Measurements from ENCODE around the gene EFTUD2. TPM values are rescaled to one million over a fixed set of nuclear protein-coding genes. Genes with fewer than 3 reads are reported as not detected.

Gene EFTUD2
- total and polyA plus RNA-seq, 9 of the 15 experiments (the other 6 are each of a cell fraction or from before 2014, with no cell fraction given) = 65.8 to 362 (median 218) TPM

GRCh38 chr17:44899074-44899782, at the start of gene EFTUD2 (continued):
- TF ChIP-seq ZBTB49 (CRISPR knock-in tag; IDR thresholded peaks at IDR 0.05; ENCODE audit: borderline replicate concordance) = no peak
- peak; percentile 93 for TF ChIP-seq POLR2G (IDR thresholded peaks at IDR 0.05; ENCODE audit: low read depth, low read length)
- no peak for TF ChIP-seq BDP1 (IDR thresholded peaks at IDR 0.05; ENCODE audit: insufficient read depth, insufficient read length)
- TF ChIP-seq HDAC2 (IDR thresholded peaks at IDR 0.05) = peak; percentile 84; the same call in 1 of the 2 replicates
- TF ChIP-seq EP300 (IDR thresholded peaks at IDR 0.05; ENCODE audit: low read length) = peak; percentile 55; the same call in 1 of the 2 replicates
- peak; percentile 77 for TF ChIP-seq NEUROD1 (IDR thresholded peaks at IDR 0.05; ENCODE audit: borderline replicate concordance, low read depth, low read length, partially characterized antibody)
- no peak for TF ChIP-seq GABPB2 (CRISPR knock-in tag; conservative IDR thresholded peaks at IDR 0.05)
- no peak for TF ChIP-seq ZNF318 (IDR thresholded peaks at IDR 0.05; ENCODE audit: borderline replicate concordance in 1 of 2, low read depth in 1 of 2)
- 0 out of 2 replicates have a peak, but pooled peaks have one; percentile 15 for TF ChIP-seq ZEB2 (IDR thresholded peaks at IDR 0.05)
- no peak for TF ChIP-seq KDM1A (IDR thresholded peaks at IDR 0.05)
- no peak for TF ChIP-seq HDAC3 (IDR thresholded peaks at IDR 0.05; ENCODE audit: borderline replicate concordance, partially characterized antibody)
- no peak for TF ChIP-seq ZNF224 (CRISPR knock-in tag; IDR thresholded peaks at IDR 0.05)
- TF ChIP-seq RBM34 (IDR thresholded peaks at IDR 0.05; ENCODE audit: borderline replicate concordance, insufficient read depth, low read length) = no peak
- no peak for TF ChIP-seq ZNF217 (CRISPR knock-in tag; IDR thresholded peaks at IDR 0.05)
- TF ChIP-seq MTA1 (IDR thresholded peaks at IDR 0.05; ENCODE audit: borderline replicate concordance) = peak; percentile 100
- TF ChIP-seq MED1 (CRISPR knock-in tag; IDR thresholded peaks at IDR 0.05; ENCODE audit: borderline replicate concordance) = no peak
- no peak for TF ChIP-seq NCOA6 (IDR thresholded peaks at IDR 0.05)
- TF ChIP-seq ETV1 (tag; conservative IDR thresholded peaks at IDR 0.05; ENCODE audit: low read depth) = peak; percentile 93
- peak in 1 of 2 experiments; percentile 99; a peak in 2 of 4 replicates for TF ChIP-seq CSDE1 (IDR thresholded peaks at IDR 0.05)

All from K562 (cell line).